CD14-positive monocyte (primary cell): Measurements from ENCODE around the gene SIK3. TPM values are rescaled to one million over a fixed set of nuclear protein-coding genes. Genes with fewer than 3 reads are reported as not detected.

Experiments used
- DNase-seq, 3 donors: peaks; one replicate each; pipeline ENCODE4 v3.0.0-alpha.2; 2011 to 2022
- H2AFZ ChIP-seq: 2 replicates; pipeline ENCODE4 v1.6.0; 2012; ENCODE audit warnings: mild to moderate bottlenecking, low read depth, low read length, inconsistent platforms; ENCODE audit not compliant: insufficient read depth, poor library complexity, severe bottlenecking
- H3K27ac ChIP-seq, 2 donors: 1 replicate in 1 of 2; 2 replicates in 1 of 2; pipeline ENCODE4 v1.5.1; 2012 to 2013; ENCODE audit warnings: low read length in 2 of 2, control low read depth in 1 of 2, inconsistent platforms in 1 of 2, low read depth in 1 of 2, mild to moderate bottlenecking in 1 of 2
- H3K27me3 ChIP-seq, 2 donors: one replicate each; pipeline versions ENCODE4 v1.6.0 to v1.6.1; 2011 to 2013; ENCODE audit warnings: low read length in 2 of 2; ENCODE audit not compliant: control insufficient read depth in 2 of 2, insufficient read depth in 2 of 2
- H3K36me3 ChIP-seq, 2 donors: replicated peaks in 1 of 2; 1 replicate in 1 of 2; 2 replicates in 1 of 2; pipeline versions ENCODE4 v1.5.1 to v1.6.1; 2012 to 2013; ENCODE audit warnings: low read length in 2 of 2, control low read depth in 1 of 2, inconsistent platforms in 1 of 2, mild to moderate bottlenecking in 1 of 2; ENCODE audit not compliant: insufficient read depth in 2 of 2, control insufficient read depth in 1 of 2
- H3K4me1 ChIP-seq, 2 donors: 1 replicate in 1 of 2; 2 replicates in 1 of 2; pipeline versions ENCODE4 v1.5.1 to v1.6.1; 2012 to 2013; ENCODE audit warnings: low read length in 2 of 2, control low read depth in 1 of 2, inconsistent platforms in 1 of 2, mild to moderate bottlenecking in 1 of 2, moderate library complexity in 1 of 2; ENCODE audit not compliant: insufficient read depth in 2 of 2, control insufficient read depth in 1 of 2
- H3K4me2 ChIP-seq: replicated peaks from 2 replicates; pipeline ENCODE3; 2012; ENCODE audit warnings: low read length, moderate library complexity, mild to moderate bottlenecking; ENCODE audit not compliant: poor library complexity, severe bottlenecking; ENCODE audit errors: extremely low read depth
- H3K4me3 ChIP-seq, 3 experiments: fragments of 200-600 bp in 1 of 3; sonication (generic) in 1 of 3; replicated peaks in 1 of 3; 1 replicate in 2 of 3; 2 replicates in 1 of 3; pipeline ENCODE4 v1.5.1; 2011 to 2013; ENCODE audit warnings: low read length in 3 of 3, mild to moderate bottlenecking in 3 of 3, control low read depth in 2 of 3, low read depth in 2 of 3, inconsistent platforms in 1 of 3, moderate library complexity in 1 of 3
- H3K79me2 ChIP-seq: 2 replicates; pipeline ENCODE4 v1.6.0; 2012; ENCODE audit warnings: mild to moderate bottlenecking, control low read depth, inconsistent platforms, low read length, moderate library complexity; ENCODE audit not compliant: insufficient read depth
- H3K9ac ChIP-seq: 2 replicates; pipeline ENCODE4 v1.6.0; 2017; ENCODE audit warnings: low read length, mild to moderate bottlenecking; ENCODE audit not compliant: insufficient read depth, poor library complexity, severe bottlenecking
- H3K9me3 ChIP-seq, 2 donors: replicated peaks in 1 of 2; 1 replicate in 1 of 2; 2 replicates in 1 of 2; pipeline versions ENCODE4 v1.5.1 to v1.6.1; 2012 to 2013; ENCODE audit warnings: low read length in 2 of 2, control low read depth in 1 of 2; ENCODE audit not compliant: control insufficient read depth in 1 of 2, insufficient read depth in 1 of 2
- H4K20me1 ChIP-seq: 2 replicates; pipeline ENCODE4 v1.6.0; 2012; ENCODE audit warnings: mild to moderate bottlenecking, low read length, control low read depth, moderate library complexity; ENCODE audit not compliant: insufficient read depth
- H3K27ac Mint-ChIP-seq, 7 donors: one replicate each; pipeline ENCODE4 v1.8.0; 2020; ENCODE audit warnings: mild to moderate bottlenecking in 7 of 7, mixed read lengths in 7 of 7, moderate library complexity in 6 of 7, inconsistent platforms in 2 of 7
- H3K27me3 Mint-ChIP-seq, 3 donors: one replicate each; pipeline ENCODE4 v1.8.0; 2021 to 2022; ENCODE audit warnings: low read depth in 3 of 3, mild to moderate bottlenecking in 3 of 3, mixed read lengths in 3 of 3, moderate library complexity in 3 of 3, inconsistent platforms in 1 of 3
- H3K36me3 Mint-ChIP-seq, 2 donors: one replicate each; pipeline ENCODE4 v1.8.0; 2020; ENCODE audit warnings: mixed read lengths in 2 of 2, inconsistent platforms in 1 of 2, mild to moderate bottlenecking in 1 of 2
- H3K4me1 Mint-ChIP-seq: one replicate; pipeline ENCODE4 v1.8.0; 2020; ENCODE audit warnings: mild to moderate bottlenecking, mixed read lengths
- H3K4me3 Mint-ChIP-seq, 2 donors: one replicate each; pipeline ENCODE4 v1.8.0; 2020; ENCODE audit warnings: mild to moderate bottlenecking in 2 of 2, mixed read lengths in 2 of 2, moderate library complexity in 1 of 2
- H3K9me3 Mint-ChIP-seq, 7 donors: one replicate each; pipeline ENCODE4 v1.8.0; 2020 to 2022; ENCODE audit warnings: mixed read lengths in 7 of 7, mild to moderate bottlenecking in 6 of 7, moderate library complexity in 6 of 7, inconsistent platforms in 2 of 7
- WGBS: methylation state at CpG from one replicate; pipeline ENCODE4 v1.1.5; 2013; ENCODE audit warnings: missing lambda C conversion rate; ENCODE audit not compliant: insufficient coverage; 5-methylcytosine and 5-hydroxymethylcytosine counted together
- intact Hi-C, 2 donors: fragments of 100-400 bp; cut with micrococcal nuclease; formaldehyde crosslinking; loops; one replicate each; pipeline versions ENCODE4 v1.15.0 to v1.15.1; 2023
- polyA plus RNA-seq, 3 donors: library from polyadenylated mRNA; depleted of rRNA in 1 of 3; unstranded in 2 of 3; stranded (reverse) in 1 of 3; fragments of 300-500 nt in 2 of 3; fragments of >200 nt in 1 of 3; fragmentation: Illumina TruSeq in 2 of 3; gene quantifications; 1 replicate in 2 of 3; 2 replicates in 1 of 3; pipeline ENCODE4 v1.2.3, GENCODE V29; 2012 to 2021
- TF ChIP-seq, protein P1 (sequence below): fragments of 200-600 bp; IDR thresholded peaks from one replicate; pipeline ENCODE4 v1.8.0; 2022; ENCODE audit warnings: antibody characterized with exemption, mild to moderate bottlenecking

SIK3 gene
- polyA plus RNA-seq, 3 donors = 18.3 to 142 (median 20.0) TPM

DNA sequence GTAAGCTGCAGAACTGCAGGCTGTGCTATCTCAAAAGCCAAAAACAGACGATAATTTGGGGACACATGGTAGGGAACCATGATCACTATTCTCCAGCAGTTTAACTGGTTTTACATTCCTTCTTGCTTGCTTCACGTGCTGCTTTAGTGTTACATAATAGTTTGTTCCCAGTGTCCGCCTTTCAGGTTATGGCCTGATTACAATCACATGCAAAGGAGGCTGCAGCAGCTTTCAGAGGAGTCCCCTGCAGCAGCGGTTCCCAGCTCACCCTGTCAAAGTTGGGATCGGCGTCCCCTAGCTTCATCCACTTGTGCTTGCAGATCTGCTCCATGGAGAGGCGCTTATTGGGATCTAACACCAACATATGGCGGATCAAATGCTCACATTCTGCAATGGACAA is 221.6 kb downstream of the SIK3 start:
- H3K27ac Mint-ChIP-seq = peak overlapping the region in 2 of 7 donors; percentile 21 to 25

DNA sequence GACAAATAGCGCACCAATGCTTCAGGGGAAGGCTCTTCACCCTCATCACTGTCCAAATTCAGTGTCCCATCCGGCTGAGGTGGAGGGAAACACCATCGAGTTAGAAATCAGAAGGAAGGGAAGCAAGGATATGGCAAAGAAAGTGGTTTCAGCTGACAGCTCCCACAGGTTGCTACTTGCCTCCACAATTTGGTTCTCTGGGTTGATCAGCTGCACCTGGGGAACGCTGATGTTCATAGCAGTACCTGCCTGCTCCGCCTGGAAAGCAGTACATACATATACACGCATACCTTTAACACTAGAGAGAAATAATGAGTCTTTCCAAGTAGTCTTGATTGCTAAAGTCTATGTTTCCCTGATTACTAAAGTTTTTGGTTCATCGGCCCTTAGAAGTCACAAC is 223.0 kb downstream of the SIK3 start:
- no peak overlapping the region for H3K27ac ChIP-seq
- intact Hi-C loops = loop anchor here in 1 of 2 donors (10.0 kb wide), 1 partner anchor 350 kb away; no protein-coding TSS in a partner anchor
- H2AFZ ChIP-seq = no peak overlapping the region
- DNase-seq = no peak
- Mint-ChIP-seq H3K27me3 (no peaks in the 10 kb centered on the region), H3K4me1 (peaks cover 11% of the 10 kb centered on the region), H3K9me3 (no peaks in the 10 kb centered on the region), H3K36me3 (peaks cover 71 to 76% of the 10 kb centered on the region in 2 donors), H3K4me3 (no peak overlapping the region), H3K27ac (no peak overlapping the region)
- H3K4me1 ChIP-seq = no peaks in the 10 kb centered on the region
- TF ChIP-seq, protein P1, sequence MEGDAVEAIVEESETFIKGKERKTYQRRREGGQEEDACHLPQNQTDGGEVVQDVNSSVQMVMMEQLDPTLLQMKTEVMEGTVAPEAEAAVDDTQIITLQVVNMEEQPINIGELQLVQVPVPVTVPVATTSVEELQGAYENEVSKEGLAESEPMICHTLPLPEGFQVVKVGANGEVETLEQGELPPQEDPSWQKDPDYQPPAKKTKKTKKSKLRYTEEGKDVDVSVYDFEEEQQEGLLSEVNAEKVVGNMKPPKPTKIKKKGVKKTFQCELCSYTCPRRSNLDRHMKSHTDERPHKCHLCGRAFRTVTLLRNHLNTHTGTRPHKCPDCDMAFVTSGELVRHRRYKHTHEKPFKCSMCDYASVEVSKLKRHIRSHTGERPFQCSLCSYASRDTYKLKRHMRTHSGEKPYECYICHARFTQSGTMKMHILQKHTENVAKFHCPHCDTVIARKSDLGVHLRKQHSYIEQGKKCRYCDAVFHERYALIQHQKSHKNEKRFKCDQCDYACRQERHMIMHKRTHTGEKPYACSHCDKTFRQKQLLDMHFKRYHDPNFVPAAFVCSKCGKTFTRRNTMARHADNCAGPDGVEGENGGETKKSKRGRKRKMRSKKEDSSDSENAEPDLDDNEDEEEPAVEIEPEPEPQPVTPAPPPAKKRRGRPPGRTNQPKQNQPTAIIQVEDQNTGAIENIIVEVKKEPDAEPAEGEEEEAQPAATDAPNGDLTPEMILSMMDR = no peak
- H4K20me1 ChIP-seq = peaks cover 48% of the 10 kb centered on the region
- no peak overlapping the region for H3K9ac ChIP-seq
- WGBS = 100% methylated on average over 1 of the region's 7 CpGs
- peaks cover 74 to 84% of the 10 kb centered on the region in 2 donors for H3K36me3 ChIP-seq
- no peaks in the 10 kb centered on the region for H3K27me3 ChIP-seq
- no peak overlapping the region for H3K4me2 ChIP-seq
- no peaks in the 10 kb centered on the region for H3K79me2 ChIP-seq
- H3K4me3 ChIP-seq = no peak overlapping the region
- no peaks in the 10 kb centered on the region for H3K9me3 ChIP-seq

More for the DNA sequence above, 221.6 kb downstream of the SIK3 start:
- Histone ChIP-seq H3K4me3 (no peak overlapping the region), H4K20me1 (peaks cover 37% of the 10 kb centered on the region), H3K4me1 (no peaks in the 10 kb centered on the region), H3K79me2 (no peaks in the 10 kb centered on the region), H3K4me2 (no peak overlapping the region), H3K36me3 (peaks cover 61 to 75% of the 10 kb centered on the region in 2 donors), H3K9ac (no peak overlapping the region), H3K27ac (peak overlapping the region in 1 of 2 donors; percentile 3), H2AFZ (no peak overlapping the region), H3K27me3 (no peaks in the 10 kb centered on the region), H3K9me3 (no peaks in the 10 kb centered on the region)
- 88% methylated on average over 5 of the region's 8 CpGs for WGBS
- intact Hi-C loops = loop anchor here in 1 of 2 donors (10.0 kb wide), 1 partner anchor 348 kb away; no protein-coding TSS in a partner anchor
- Mint-ChIP-seq H3K9me3 (no peaks in the 10 kb centered on the region), H3K4me3 (no peak overlapping the region), H3K27me3 (no peaks in the 10 kb centered on the region), H3K36me3 (peaks cover 67% of the 10 kb centered on the region in 2 donors), H3K4me1 (peaks cover 7% of the 10 kb centered on the region)
- TF ChIP-seq, protein P1 = no peak
- DNase-seq = no peak
